Measurements from ENCODE around the gene POPDC2.

POPDC2 gene

GRCh38 chr3:119660474-119661440 is at the start of gene POPDC2:
TSS of gene POPDC2 (minus strand) at chr3:119660589. CDS start at chr3:119660423, 166 bp downstream.
- no peaks in the 10 kb centered on the region for H3K36me3 ChIP-seq (ENCODE audit: control insufficient read depth, insufficient read depth, low read length)
- no peaks in the 10 kb centered on the region for H3K27me3 ChIP-seq (ENCODE audit: control insufficient read depth, insufficient read depth, low read length)
- H3K4me1 ChIP-seq (ENCODE audit: control insufficient read depth, insufficient read depth, low read length) = no peaks in the 10 kb centered on the region
- H3K4me3 ChIP-seq (ENCODE audit: low read depth, low read length) = no peak within 1 kb of the TSS
- H3K9ac ChIP-seq (ENCODE audit: low read depth, low read length) = no peak within 1 kb of the TSS
- no peak within 1 kb of the TSS for H3K27ac ChIP-seq (ENCODE audit: low read depth, low read length)
- no peaks in the 10 kb centered on the region for H3K9me3 ChIP-seq (ENCODE audit: control insufficient read depth, insufficient read depth, low read length)

- Histone ChIP-seq H3K27me3 (ENCODE audit: control insufficient read depth, insufficient read depth, low read length) (peaks cover 7% of the 10 kb centered on the region; the same call in 1 of the 2 replicates), H3K9ac (ENCODE audit: low read depth, low read length) (no peak overlapping the region), H3K27ac (ENCODE audit: low read depth, low read length) (no peak overlapping the region), H3K9me3 (ENCODE audit: control insufficient read depth, insufficient read depth, low read length) (no peaks in the 10 kb centered on the region), H3K4me3 (ENCODE audit: low read depth, low read length) (peak overlapping the region; percentile 83), H3K4me1 (ENCODE audit: control insufficient read depth, insufficient read depth, low read length) (peaks cover 10% of the 10 kb centered on the region; the same call in 1 of the 2 replicates), H3K36me3 (ENCODE audit: control insufficient read depth, insufficient read depth, low read length) (no peaks in the 10 kb centered on the region)
Observed at GRCh38 chr3:119703820-119704531, 43.6 kb upstream of the POPDC2 start.

GRCh38 chr3:119702530-119703527 is 42.4 kb upstream of the POPDC2 start, which contains the start of gene CFAP91:
TSS of gene CFAP91 (plus strand) at chr3:119703022. CDS start at chr3:119703099, 77 bp downstream.
- H3K9me3 ChIP-seq (ENCODE audit: control insufficient read depth, insufficient read depth, low read length) = no peaks in the 10 kb centered on the region
- H3K9ac ChIP-seq (ENCODE audit: low read depth, low read length) = no peak within 1 kb of the TSS
- peaks cover 10% of the 10 kb centered on the region; the same call in 1 of the 2 replicates for H3K4me1 ChIP-seq (ENCODE audit: control insufficient read depth, insufficient read depth, low read length)
- H3K4me3 ChIP-seq (ENCODE audit: low read depth, low read length) = peak within 1 kb of the TSS; percentile 83
- no peaks in the 10 kb centered on the region for H3K36me3 ChIP-seq (ENCODE audit: control insufficient read depth, insufficient read depth, low read length)
- H3K27ac ChIP-seq (ENCODE audit: low read depth, low read length) = peak within 1 kb of the TSS; percentile 13
- H3K27me3 ChIP-seq (ENCODE audit: control insufficient read depth, insufficient read depth, low read length) = peaks cover 7% of the 10 kb centered on the region; the same call in 1 of the 2 replicates

GRCh38 chr3:119700920-119701734 is 40.7 kb upstream of the POPDC2 start:
- Histone ChIP-seq H3K4me1 (ENCODE audit: control insufficient read depth, insufficient read depth, low read length) (peaks cover 10% of the 10 kb centered on the region; the same call in 1 of the 2 replicates), H3K9me3 (ENCODE audit: control insufficient read depth, insufficient read depth, low read length) (no peaks in the 10 kb centered on the region), H3K27ac (ENCODE audit: low read depth, low read length) (no peak overlapping the region), H3K4me3 (ENCODE audit: low read depth, low read length) (no peak overlapping the region), H3K36me3 (ENCODE audit: control insufficient read depth, insufficient read depth, low read length) (no peaks in the 10 kb centered on the region), H3K27me3 (ENCODE audit: control insufficient read depth, insufficient read depth, low read length) (peaks cover 7% of the 10 kb centered on the region; the same call in 1 of the 2 replicates), H3K9ac (ENCODE audit: low read depth, low read length) (no peak overlapping the region)

- Histone ChIP-seq H3K9me3 (ENCODE audit: control insufficient read depth, insufficient read depth, low read length) (no peaks in the 10 kb centered on the region), H3K27ac (ENCODE audit: low read depth, low read length) (no peak overlapping the region), H3K4me3 (ENCODE audit: low read depth, low read length) (no peak overlapping the region), H3K9ac (ENCODE audit: low read depth, low read length) (no peak overlapping the region), H3K36me3 (ENCODE audit: control insufficient read depth, insufficient read depth, low read length) (no peaks in the 10 kb centered on the region), H3K27me3 (ENCODE audit: control insufficient read depth, insufficient read depth, low read length) (peaks cover 7% of the 10 kb centered on the region; the same call in 1 of the 2 replicates), H3K4me1 (ENCODE audit: control insufficient read depth, insufficient read depth, low read length) (peaks cover 10% of the 10 kb centered on the region; the same call in 1 of the 2 replicates)
Observed at GRCh38 chr3:119700269-119700919, 40.0 kb upstream of the POPDC2 start.

GRCh38 chr3:119697394-119697793 is 37.0 kb upstream of the POPDC2 start:
- H3K36me3 ChIP-seq (ENCODE audit: control insufficient read depth, insufficient read depth, low read length) = no peaks in the 10 kb centered on the region
- H3K4me3 ChIP-seq (ENCODE audit: low read depth, low read length) = no peak overlapping the region
- no peak overlapping the region for H3K9ac ChIP-seq (ENCODE audit: low read depth, low read length)

GRCh38 chr3:119695480-119695879 is 35.1 kb upstream of the POPDC2 start:
- no peak overlapping the region for H3K27ac ChIP-seq (ENCODE audit: low read depth, low read length)
- H3K4me3 ChIP-seq (ENCODE audit: low read depth, low read length) = no peak overlapping the region
- no peak overlapping the region for H3K9ac ChIP-seq (ENCODE audit: low read depth, low read length)
- no peaks in the 10 kb centered on the region for H3K9me3 ChIP-seq (ENCODE audit: control insufficient read depth, insufficient read depth, low read length)
- H3K27me3 ChIP-seq (ENCODE audit: control insufficient read depth, insufficient read depth, low read length) = no peaks in the 10 kb centered on the region
- H3K4me1 ChIP-seq (ENCODE audit: control insufficient read depth, insufficient read depth, low read length) = no peaks in the 10 kb centered on the region
- no peaks in the 10 kb centered on the region for H3K36me3 ChIP-seq (ENCODE audit: control insufficient read depth, insufficient read depth, low read length)

More at GRCh38 chr3:119697394-119697793, 37.0 kb upstream of the POPDC2 start:
- H3K9me3 ChIP-seq (ENCODE audit: control insufficient read depth, insufficient read depth, low read length) = no peaks in the 10 kb centered on the region
- H3K27ac ChIP-seq (ENCODE audit: low read depth, low read length) = no peak overlapping the region
- H3K4me1 ChIP-seq (ENCODE audit: control insufficient read depth, insufficient read depth, low read length) = peaks cover 7% of the 10 kb centered on the region; the same call in 1 of the 2 replicates
- no peaks in the 10 kb centered on the region for H3K27me3 ChIP-seq (ENCODE audit: control insufficient read depth, insufficient read depth, low read length)

- Histone ChIP-seq H3K36me3 (ENCODE audit: control insufficient read depth, insufficient read depth, low read length) (no peaks in the 10 kb centered on the region), H3K27ac (ENCODE audit: low read depth, low read length) (no peak overlapping the region), H3K27me3 (ENCODE audit: control insufficient read depth, insufficient read depth, low read length) (no peaks in the 10 kb centered on the region), H3K4me1 (ENCODE audit: control insufficient read depth, insufficient read depth, low read length) (no peaks in the 10 kb centered on the region; the same call in 1 of the 2 replicates), H3K9ac (ENCODE audit: low read depth, low read length) (no peak overlapping the region), H3K4me3 (ENCODE audit: low read depth, low read length) (no peak overlapping the region), H3K9me3 (ENCODE audit: control insufficient read depth, insufficient read depth, low read length) (0 out of 2 replicates have a peak, but pooled peaks cover 4% of the 10 kb centered on the region)
Observed at GRCh38 chr3:119690043-119690656, 29.8 kb upstream of the POPDC2 start.

- H3K27ac ChIP-seq (ENCODE audit: low read depth, low read length) = no peak overlapping the region
- H3K9ac ChIP-seq (ENCODE audit: low read depth, low read length) = no peak overlapping the region
- H3K9me3 ChIP-seq (ENCODE audit: control insufficient read depth, insufficient read depth, low read length) = 0 out of 2 replicates have a peak, but pooled peaks cover 4% of the 10 kb centered on the region
- H3K4me1 ChIP-seq (ENCODE audit: control insufficient read depth, insufficient read depth, low read length) = peaks cover 2% of the 10 kb centered on the region; the same call in 1 of the 2 replicates
- H3K27me3 ChIP-seq (ENCODE audit: control insufficient read depth, insufficient read depth, low read length) = no peaks in the 10 kb centered on the region
- no peaks in the 10 kb centered on the region for H3K36me3 ChIP-seq (ENCODE audit: control insufficient read depth, insufficient read depth, low read length)
- no peak overlapping the region for H3K4me3 ChIP-seq (ENCODE audit: low read depth, low read length)
Observed at GRCh38 chr3:119683421-119683820, 23.0 kb upstream of the POPDC2 start.

All from HUES48 (cell line).